GM21381 (cell line): ENCODE results near the gene SCOC.
A peak's percentile ranks its signal among the peaks of the same experiment; 100 is the strongest.

Source experiments
- ATAC-seq: cut with Tn5 transposase; IDR thresholded peaks from one replicate; pipeline ENCODE4 v1.9.1; 2021; ENCODE audit warnings: mild to moderate bottlenecking, moderate library complexity; ENCODE audit not compliant: unreplicated experiment

Gene SCOC

GRCh38 chr4:140373328-140374129, at the start of gene SCOC:
TSS of gene SCOC (plus strand) at chr4:140373646. CDS start at chr4:140379171, 5,525 bp downstream.
- peak; percentile 94 for ATAC-seq

- ATAC-seq = no peak
Observed at GRCh38 chr4:140326395-140326993, 47.0 kb upstream of the SCOC start.

- no peak for ATAC-seq
Observed at GRCh38 chr4:140330311-140330900, 43.0 kb upstream of the SCOC start.

- no peak for ATAC-seq
Observed at GRCh38 chr4:140331245-140331644, 42.2 kb upstream of the SCOC start.

- no peak for ATAC-seq
Observed at GRCh38 chr4:140331876-140332275, 41.6 kb upstream of the SCOC start.

GRCh38 chr4:140332734-140333133, 40.7 kb upstream of the SCOC start:
- ATAC-seq = no peak

- no peak for ATAC-seq
Observed at GRCh38 chr4:140333523-140333922, 39.9 kb upstream of the SCOC start.

GRCh38 chr4:140335076-140335475, 38.4 kb upstream of the SCOC start:
- no peak for ATAC-seq

GRCh38 chr4:140336730-140337129, 36.7 kb upstream of the SCOC start:
- ATAC-seq = no peak

- ATAC-seq = no peak
Observed at GRCh38 chr4:140342620-140343019, 30.8 kb upstream of the SCOC start.

GRCh38 chr4:140343303-140343702, 30.1 kb upstream of the SCOC start:
- ATAC-seq = peak; percentile 91

GRCh38 chr4:140344101-140344500, 29.3 kb upstream of the SCOC start:
- ATAC-seq = no peak

GRCh38 chr4:140344621-140345020, 28.8 kb upstream of the SCOC start:
- no peak for ATAC-seq

GRCh38 chr4:140346136-140346535, 27.3 kb upstream of the SCOC start:
- ATAC-seq = no peak

GRCh38 chr4:140349816-140350215, 23.6 kb upstream of the SCOC start:
- no peak for ATAC-seq

GRCh38 chr4:140351093-140352075, 22.1 kb upstream of the SCOC start:
- ATAC-seq = no peak

- ATAC-seq = no peak
Observed at GRCh38 chr4:140353786-140354185, 19.7 kb upstream of the SCOC start.

GRCh38 chr4:140355288-140355687, 18.2 kb upstream of the SCOC start:
- no peak for ATAC-seq

GRCh38 chr4:140357868-140358267, 15.6 kb upstream of the SCOC start:
- no peak for ATAC-seq

- ATAC-seq = no peak
Observed at GRCh38 chr4:140358281-140358680, 15.2 kb upstream of the SCOC start.
